HAP-1 (cell line): ENCODE data around the gene PTPN4.

Source experiments
- DNase-seq, 2 experiments: peaks; one replicate each; pipeline ENCODE4 v3.0.0-alpha.2; 2016 to 2020; ENCODE audit warnings: low spot score in 2 of 2
- H3K27me3 ChIP-seq: fragments of 250-450 bp; sonication (Bioruptor Pico); 2 replicates; pipeline ENCODE4 v1.5.1; 2020; ENCODE audit warnings: low read depth, mild to moderate bottlenecking, moderate library complexity
- H3K36me3 ChIP-seq: fragments of 250-450 bp; sonication (Bioruptor Pico); replicated peaks from 2 replicates; pipeline ENCODE4 v1.5.1; 2020; ENCODE audit warnings: mild to moderate bottlenecking
- H3K4me1 ChIP-seq: fragments of 250-450 bp; sonication (Bioruptor Pico); 2 replicates; pipeline ENCODE4 v1.5.1; 2020; ENCODE audit warnings: mild to moderate bottlenecking
- H3K4me3 ChIP-seq: fragments of 250-450 bp; sonication (Bioruptor Pico); 2 replicates; pipeline ENCODE4 v1.5.1; 2020; ENCODE audit warnings: mild to moderate bottlenecking, moderate library complexity
- H3K9me3 ChIP-seq: fragments of 250-450 bp; sonication (Bioruptor Pico); 2 replicates; pipeline ENCODE4 v1.5.1; 2020; ENCODE audit warnings: mild to moderate bottlenecking, moderate library complexity
- in situ Hi-C: fragments of 300-500 bp; cut with MboI; formaldehyde crosslinking; loops from 3 replicates; pipeline ENCODE4 v1.14.3; 2020; ENCODE audit warnings: low sequenced_read_pairs, inconsistent platforms, mixed read lengths

PTPN4 gene

GRCh38 chr2:119760956-119761275 is 1.2 kb downstream of the PTPN4 start:
- Histone ChIP-seq H3K27me3 (no peaks in the 10 kb centered on the region), H3K9me3 (no peaks in the 10 kb centered on the region), H3K36me3 (no peaks in the 10 kb centered on the region), H3K4me1 (peaks cover 13% of the 10 kb centered on the region), H3K4me3 (peak overlapping the region; percentile 73)
- DNase-seq, result no peak
- in situ Hi-C loops, result no loop called here

DNA sequence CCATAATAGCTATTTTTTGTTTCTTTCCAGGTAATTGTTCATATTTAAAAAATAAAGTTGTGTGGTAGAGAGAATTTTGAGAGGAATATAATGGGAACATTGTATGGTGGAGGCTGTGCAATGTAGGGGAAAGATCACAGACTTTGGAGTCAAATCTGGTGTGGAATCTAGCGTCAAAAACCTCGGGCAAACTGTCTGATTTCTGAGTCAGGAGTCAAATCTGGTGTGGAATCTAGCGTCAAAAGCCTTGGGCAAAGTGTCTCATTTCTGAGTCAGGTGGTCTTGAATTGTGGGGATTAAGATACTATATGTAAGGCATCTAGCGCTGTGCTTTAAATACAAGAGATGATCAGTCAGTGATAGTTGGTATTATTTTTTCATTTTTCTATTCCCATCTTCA is 5.1 kb downstream of the PTPN4 start:
- DNase-seq, result no peak
- H3K9me3 ChIP-seq, result no peaks in the 10 kb centered on the region
- no peak overlapping the region for H3K4me3 ChIP-seq
- in situ Hi-C loops, result no loop called here
- H3K27me3 ChIP-seq, result no peaks in the 10 kb centered on the region
- no peaks in the 10 kb centered on the region for H3K36me3 ChIP-seq
- H3K4me1 ChIP-seq, result peaks cover 13% of the 10 kb centered on the region

- in situ Hi-C loops, result no loop called here
- no peaks in the 10 kb centered on the region for H3K36me3 ChIP-seq
- H3K27me3 ChIP-seq, result no peaks in the 10 kb centered on the region
- no peaks in the 10 kb centered on the region for H3K9me3 ChIP-seq
- no peak for DNase-seq
- H3K4me3 ChIP-seq, result no peak overlapping the region
- peaks cover 13% of the 10 kb centered on the region for H3K4me1 ChIP-seq
Measured at GRCh38 chr2:119765433-119766002, 5.8 kb downstream of the PTPN4 start.

GRCh38 chr2:119766944-119767343 is 7.2 kb downstream of the PTPN4 start:
- Histone ChIP-seq H3K27me3 (no peaks in the 10 kb centered on the region), H3K4me1 (peaks cover 13% of the 10 kb centered on the region), H3K4me3 (no peak overlapping the region), H3K9me3 (no peaks in the 10 kb centered on the region), H3K36me3 (no peaks in the 10 kb centered on the region)
- DNase-seq, result no peak
- in situ Hi-C loops, result no loop called here

DNA sequence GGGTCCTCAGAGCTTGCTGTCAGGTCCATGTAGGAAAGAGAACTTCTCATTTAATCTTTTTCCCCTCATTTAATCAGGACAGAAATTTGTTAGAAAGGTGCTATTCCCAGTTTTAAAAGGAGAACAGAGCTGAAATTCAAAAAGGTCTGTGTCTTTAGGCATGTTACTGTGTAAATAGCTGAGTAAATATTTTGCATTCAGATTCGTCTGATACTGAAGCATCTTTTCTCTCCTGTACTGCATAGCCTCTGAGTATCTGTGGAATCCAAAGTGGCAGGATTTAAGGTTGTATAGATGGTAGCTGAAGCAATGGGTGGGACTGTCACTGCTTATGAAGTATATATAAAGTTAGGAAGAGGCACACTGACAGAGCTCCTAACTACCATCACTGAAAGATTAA is 9.0 kb downstream of the PTPN4 start:
- Histone ChIP-seq H3K4me1 (no peaks in the 10 kb centered on the region; the same call in 1 of the 2 replicates), H3K36me3 (no peaks in the 10 kb centered on the region), H3K9me3 (no peaks in the 10 kb centered on the region), H3K4me3 (no peak overlapping the region), H3K27me3 (no peaks in the 10 kb centered on the region)
- in situ Hi-C loops, result no loop called here
- DNase-seq, result no peak

GRCh38 chr2:119769645-119770044 is 9.9 kb downstream of the PTPN4 start:
- Histone ChIP-seq H3K27me3 (no peaks in the 10 kb centered on the region), H3K4me3 (no peak overlapping the region), H3K9me3 (no peaks in the 10 kb centered on the region), H3K4me1 (no peaks in the 10 kb centered on the region; the same call in 1 of the 2 replicates), H3K36me3 (no peaks in the 10 kb centered on the region)
- in situ Hi-C loops, result no loop called here
- no peak for DNase-seq

- no peaks in the 10 kb centered on the region for H3K4me1 ChIP-seq
- no peak overlapping the region for H3K4me3 ChIP-seq
- DNase-seq, result no peak
- no peaks in the 10 kb centered on the region for H3K36me3 ChIP-seq
- in situ Hi-C loops, result no loop called here
- H3K27me3 ChIP-seq, result no peaks in the 10 kb centered on the region
- no peaks in the 10 kb centered on the region for H3K9me3 ChIP-seq
Measured at GRCh38 chr2:119771331-119771730, 11.6 kb downstream of the PTPN4 start.

DNA sequence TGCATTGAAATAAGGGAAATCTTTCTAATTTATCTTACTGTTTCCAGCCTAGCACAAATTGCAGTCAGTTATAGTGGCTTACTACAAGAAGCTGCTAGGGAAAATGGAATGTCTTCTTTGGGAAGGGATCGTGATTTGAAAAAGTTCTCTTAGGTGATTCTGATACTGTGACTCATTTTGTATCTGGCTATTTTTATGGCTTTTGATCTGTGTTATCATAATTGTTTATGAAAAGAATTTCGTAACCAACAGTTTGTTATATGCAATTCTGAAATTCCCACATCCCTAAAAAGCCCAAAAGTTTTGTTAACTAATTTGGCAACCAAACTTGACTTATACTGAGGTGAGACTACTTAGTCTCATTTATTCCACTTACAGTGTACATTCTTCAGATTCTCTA is 12.4 kb downstream of the PTPN4 start:
- Histone ChIP-seq H3K4me1 (peaks cover 4% of the 10 kb centered on the region), H3K36me3 (no peaks in the 10 kb centered on the region), H3K27me3 (no peaks in the 10 kb centered on the region), H3K4me3 (no peak overlapping the region), H3K9me3 (no peaks in the 10 kb centered on the region)
- in situ Hi-C loops, result no loop called here
- no peak for DNase-seq

DNA sequence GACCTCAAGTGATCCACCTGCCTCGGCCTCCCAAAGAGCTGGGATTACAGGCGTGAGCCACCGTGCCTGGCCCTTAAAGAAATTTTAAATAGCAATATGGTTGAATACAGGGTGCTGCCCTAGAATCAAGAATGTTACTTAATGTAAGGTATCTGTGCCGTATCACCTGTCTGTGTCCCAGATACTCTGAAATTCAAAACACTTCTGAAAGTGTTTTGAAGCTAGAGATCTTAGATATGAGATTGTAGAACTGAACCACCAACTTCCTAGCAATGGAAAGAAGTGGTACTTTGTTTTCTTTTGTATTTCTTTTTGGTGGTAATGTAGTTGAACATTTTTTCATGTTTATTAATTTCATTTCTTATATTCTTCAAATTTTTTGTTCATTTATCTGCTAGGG is 13.0 kb downstream of the PTPN4 start:
- Histone ChIP-seq H3K4me3 (no peak overlapping the region), H3K27me3 (no peaks in the 10 kb centered on the region), H3K36me3 (no peaks in the 10 kb centered on the region), H3K4me1 (peaks cover 4% of the 10 kb centered on the region), H3K9me3 (no peaks in the 10 kb centered on the region)
- no peak for DNase-seq
- in situ Hi-C loops, result no loop called here

DNA sequence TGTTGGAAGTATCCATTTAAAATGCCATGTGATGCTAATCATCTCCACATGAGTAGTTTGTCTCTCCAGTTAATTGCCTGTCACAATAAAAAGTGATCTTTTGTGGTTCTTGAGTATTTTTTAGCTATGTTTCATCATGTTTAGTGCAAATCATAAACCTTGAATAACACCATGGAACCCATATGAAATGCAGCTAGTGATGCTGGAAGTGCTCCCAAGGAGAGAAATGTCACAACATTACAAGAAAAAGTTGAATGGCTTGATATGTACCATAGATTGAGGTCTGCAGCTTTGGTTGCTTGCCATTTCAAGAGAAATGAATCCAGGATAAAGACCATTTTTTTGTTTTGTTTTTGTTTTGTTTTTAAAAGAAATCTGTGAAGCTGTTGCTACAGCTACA is 14.3 kb downstream of the PTPN4 start:
- peaks cover 4% of the 10 kb centered on the region for H3K4me1 ChIP-seq
- H3K9me3 ChIP-seq, result no peaks in the 10 kb centered on the region
- in situ Hi-C loops, result no loop called here

DNA sequence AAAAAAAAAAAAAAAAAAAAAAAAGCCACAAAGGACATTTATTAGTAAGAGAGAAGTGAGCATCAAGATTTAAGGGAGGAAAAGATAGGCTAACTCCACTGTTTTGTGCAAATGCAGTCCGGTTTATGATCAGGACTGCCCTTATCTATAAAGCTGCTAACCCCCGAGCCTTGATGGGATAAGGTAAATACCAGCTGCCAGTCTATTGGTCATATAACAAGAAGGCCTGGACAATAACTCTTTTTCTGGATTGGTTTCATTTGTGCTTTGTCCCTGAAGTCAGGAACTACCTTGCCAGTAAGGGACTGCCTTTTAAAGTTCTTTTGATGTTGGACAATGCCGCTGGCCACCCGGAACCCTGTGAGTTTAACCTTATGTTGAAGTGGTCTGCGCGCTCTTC is 15.4 kb downstream of the PTPN4 start:
- in situ Hi-C loops, result no loop called here
- Histone ChIP-seq H3K27me3 (no peaks in the 10 kb centered on the region), H3K9me3 (no peaks in the 10 kb centered on the region), H3K4me1 (peaks cover 4% of the 10 kb centered on the region), H3K4me3 (no peak overlapping the region), H3K36me3 (no peaks in the 10 kb centered on the region)
- DNase-seq, result no peak

More for the DNA sequence above, 14.3 kb downstream of the PTPN4 start:
- Histone ChIP-seq H3K4me3 (no peak overlapping the region), H3K27me3 (no peaks in the 10 kb centered on the region), H3K36me3 (no peaks in the 10 kb centered on the region)
- DNase-seq, result no peak

DNA sequence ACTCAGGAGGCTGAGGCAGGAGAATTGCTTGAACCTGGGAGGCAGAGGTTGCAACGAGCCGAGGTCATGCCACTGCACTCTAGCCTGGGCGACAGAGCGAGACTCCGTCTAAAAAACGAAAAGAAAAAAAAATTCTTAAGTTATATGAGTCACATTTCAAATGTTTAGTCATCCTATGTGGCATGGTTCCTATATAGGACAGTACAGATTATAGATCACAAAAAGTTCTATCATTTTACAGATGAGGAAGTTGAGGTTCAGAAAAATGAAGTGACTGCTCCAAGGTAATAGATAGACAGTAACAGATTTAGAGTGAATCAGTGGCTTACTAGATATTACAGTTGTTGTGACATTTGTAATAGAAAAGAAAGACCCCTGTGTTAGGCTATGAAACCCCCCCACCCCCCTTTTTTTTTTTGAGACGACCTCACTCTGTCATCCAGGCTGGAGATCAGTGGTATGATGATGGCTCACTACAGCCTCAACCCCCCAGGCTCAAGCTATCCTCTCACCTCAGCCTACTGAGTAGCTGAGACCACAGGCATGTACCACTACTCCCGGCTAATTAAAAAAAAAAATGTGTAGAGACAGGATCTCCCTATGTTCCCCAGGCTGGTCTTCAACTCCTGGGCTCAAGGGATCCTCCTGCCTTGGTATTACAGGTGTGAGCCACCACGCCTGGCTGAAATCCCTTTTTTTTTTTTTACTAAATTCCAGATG is 22.7 kb downstream of the PTPN4 start:
- in situ Hi-C loops, result no loop called here
- Histone ChIP-seq H3K9me3 (no peaks in the 10 kb centered on the region), H3K4me3 (no peak overlapping the region), H3K36me3 (no peaks in the 10 kb centered on the region), H3K27me3 (no peaks in the 10 kb centered on the region), H3K4me1 (peaks cover 6% of the 10 kb centered on the region)
- DNase-seq, result no peak

- no peaks in the 10 kb centered on the region for H3K36me3 ChIP-seq
- H3K4me3 ChIP-seq, result no peak overlapping the region
- in situ Hi-C loops, result no loop called here
- no peaks in the 10 kb centered on the region for H3K27me3 ChIP-seq
- no peak for DNase-seq
- H3K4me1 ChIP-seq, result peaks cover 6% of the 10 kb centered on the region
- H3K9me3 ChIP-seq, result no peaks in the 10 kb centered on the region
Measured at GRCh38 chr2:119784876-119785275, 25.2 kb downstream of the PTPN4 start.

GRCh38 chr2:119786295-119786694 is 26.6 kb downstream of the PTPN4 start:
- Histone ChIP-seq H3K4me1 (peaks cover 6% of the 10 kb centered on the region), H3K9me3 (no peaks in the 10 kb centered on the region), H3K36me3 (no peaks in the 10 kb centered on the region), H3K4me3 (no peak overlapping the region), H3K27me3 (no peaks in the 10 kb centered on the region)
- DNase-seq, result no peak
- in situ Hi-C loops, result no loop called here

DNA sequence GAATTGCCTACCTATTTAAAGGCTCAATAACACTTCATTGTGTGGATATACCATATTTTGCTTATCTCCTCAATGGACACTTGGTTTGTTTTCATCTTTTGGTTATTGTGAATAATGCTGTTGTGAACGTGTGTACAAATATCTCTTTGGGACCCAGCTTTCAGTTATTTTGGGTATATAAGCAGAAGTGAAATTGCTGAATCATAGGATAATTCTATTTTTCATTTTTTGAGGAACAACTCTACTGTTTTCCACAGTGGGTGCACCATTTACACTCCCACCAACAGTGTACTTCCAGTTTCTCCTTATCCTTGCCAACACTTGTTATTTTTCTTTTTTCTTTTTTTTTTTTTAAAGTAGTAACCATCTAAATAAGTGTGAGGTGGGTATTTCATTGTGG is 29.0 kb downstream of the PTPN4 start:
- no peaks in the 10 kb centered on the region for H3K36me3 ChIP-seq
- H3K4me1 ChIP-seq, result peaks cover 2% of the 10 kb centered on the region
- in situ Hi-C loops, result no loop called here
- DNase-seq, result no peak
- H3K27me3 ChIP-seq, result no peaks in the 10 kb centered on the region
- no peak overlapping the region for H3K4me3 ChIP-seq
- H3K9me3 ChIP-seq, result no peaks in the 10 kb centered on the region
